PC-9 (cell line): Measurements from ENCODE around the gene NPTX1.

Source experiments
- CTCF ChIP-seq: fragments of 200-600 bp; sonication (generic); conservative IDR thresholded peaks from 2 replicates; pipeline ENCODE4 v1.6.1; 2017; ENCODE audit warnings: mixed run types, antibody characterized with exemption, mild to moderate bottlenecking, moderate library complexity
- EZH2 ChIP-seq: fragments of 200-600 bp; sonication (generic); IDR thresholded peaks from 2 replicates; pipeline ENCODE4 v1.8.0; 2017; ENCODE audit warnings: antibody characterized with exemption, low read depth

- no peak for TF ChIP-seq CTCF
- TF ChIP-seq EZH2 = no peak
Measured at GRCh38 chr17:80449930-80450576, 26.4 kb downstream of the NPTX1 start.
